ENCODE data around the gene TGIF2.

TGIF2 gene

DNA sequence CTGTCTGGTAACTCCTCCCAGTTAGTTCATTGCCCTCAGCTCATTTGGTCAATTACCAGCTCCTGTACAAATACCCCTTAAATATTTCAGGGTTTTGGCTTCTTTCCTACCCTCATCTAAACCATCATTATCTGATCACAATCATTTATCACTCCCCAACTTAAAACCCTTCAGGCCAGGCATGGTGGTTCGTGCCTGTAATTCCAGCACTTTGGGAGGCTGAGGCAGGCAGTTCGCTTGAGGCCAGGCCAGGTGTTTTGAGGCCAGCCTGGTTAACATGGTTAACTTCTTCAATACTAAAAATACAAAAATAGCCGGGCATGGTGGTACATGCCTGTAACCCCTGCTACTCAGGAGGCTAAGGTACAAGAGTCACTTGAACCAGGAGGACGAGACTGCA, 9.4 kb downstream of the TGIF2 start:
- Histone ChIP-seq H3K4me3 (ENCODE audit: insufficient read depth, low read length, poor library complexity, severe bottlenecking) (no peak overlapping the region), H3K36me3 (ENCODE audit: low read length) (0 out of 2 replicates have a peak, but pooled peaks cover 4% of the 10 kb centered on the region), H3K9me3 (ENCODE audit: insufficient read depth, low read length) (no peaks in the 10 kb centered on the region), H3K9ac (ENCODE audit: low read length) (no peak overlapping the region), H2AFZ (ENCODE audit: low read depth, low read length, severe bottlenecking) (no peak overlapping the region), H3K4me2 (ENCODE audit: low read depth, low read length, poor library complexity, severe bottlenecking) (no peak overlapping the region), H3K9me2 (replicated peaks; ENCODE audit: insufficient read depth, low read length) (no peaks in the 10 kb centered on the region), H3F3A (ENCODE audit: insufficient read depth) (no peaks in the 10 kb centered on the region), H4K20me1 (ENCODE audit: low read depth, low read length) (no peaks in the 10 kb centered on the region), H3K79me2 (ENCODE audit: insufficient read depth, low read length) (peaks cover 9% of the 10 kb centered on the region), H3K27ac (ENCODE audit: low read depth, low read length) (no peak overlapping the region), H3K27me3 (ENCODE audit: low read length) (no peaks in the 10 kb centered on the region)
- TF ChIP-seq EZH2phosphoT487 (conservative IDR thresholded peaks at IDR 0.05; ENCODE audit: low read length), result no peak
- TF ChIP-seq, protein P1, sequence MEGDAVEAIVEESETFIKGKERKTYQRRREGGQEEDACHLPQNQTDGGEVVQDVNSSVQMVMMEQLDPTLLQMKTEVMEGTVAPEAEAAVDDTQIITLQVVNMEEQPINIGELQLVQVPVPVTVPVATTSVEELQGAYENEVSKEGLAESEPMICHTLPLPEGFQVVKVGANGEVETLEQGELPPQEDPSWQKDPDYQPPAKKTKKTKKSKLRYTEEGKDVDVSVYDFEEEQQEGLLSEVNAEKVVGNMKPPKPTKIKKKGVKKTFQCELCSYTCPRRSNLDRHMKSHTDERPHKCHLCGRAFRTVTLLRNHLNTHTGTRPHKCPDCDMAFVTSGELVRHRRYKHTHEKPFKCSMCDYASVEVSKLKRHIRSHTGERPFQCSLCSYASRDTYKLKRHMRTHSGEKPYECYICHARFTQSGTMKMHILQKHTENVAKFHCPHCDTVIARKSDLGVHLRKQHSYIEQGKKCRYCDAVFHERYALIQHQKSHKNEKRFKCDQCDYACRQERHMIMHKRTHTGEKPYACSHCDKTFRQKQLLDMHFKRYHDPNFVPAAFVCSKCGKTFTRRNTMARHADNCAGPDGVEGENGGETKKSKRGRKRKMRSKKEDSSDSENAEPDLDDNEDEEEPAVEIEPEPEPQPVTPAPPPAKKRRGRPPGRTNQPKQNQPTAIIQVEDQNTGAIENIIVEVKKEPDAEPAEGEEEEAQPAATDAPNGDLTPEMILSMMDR (IDR thresholded peaks at IDR 0.05; ENCODE audit: insufficient read depth, low read length, poor library complexity, severe bottlenecking), result no peak

- no peaks in the 10 kb centered on the region for H4K20me1 ChIP-seq (ENCODE audit: low read depth, low read length)
- H3K9me3 ChIP-seq (ENCODE audit: insufficient read depth, low read length), result no peaks in the 10 kb centered on the region
- no peak overlapping the region for H2AFZ ChIP-seq (ENCODE audit: low read depth, low read length, severe bottlenecking)
- 0 out of 2 replicates have a peak, but pooled peaks cover 4% of the 10 kb centered on the region for H3K36me3 ChIP-seq (ENCODE audit: low read length)
- H3K79me2 ChIP-seq (ENCODE audit: insufficient read depth, low read length), result no peaks in the 10 kb centered on the region; the same call in 1 of the 2 replicates
- no peaks in the 10 kb centered on the region for H3F3A ChIP-seq (ENCODE audit: insufficient read depth)
- H3K4me2 ChIP-seq (ENCODE audit: low read depth, low read length, poor library complexity, severe bottlenecking), result no peak overlapping the region
- H3K9ac ChIP-seq (ENCODE audit: low read length), result no peak overlapping the region
- H3K9me2 ChIP-seq (replicated peaks; ENCODE audit: insufficient read depth, low read length), result no peaks in the 10 kb centered on the region
- H3K4me3 ChIP-seq (ENCODE audit: insufficient read depth, low read length, poor library complexity, severe bottlenecking), result no peak overlapping the region
- no peak overlapping the region for H3K27ac ChIP-seq (ENCODE audit: low read depth, low read length)
- H3K27me3 ChIP-seq (ENCODE audit: low read length), result no peaks in the 10 kb centered on the region
- TF ChIP-seq EZH2phosphoT487 (conservative IDR thresholded peaks at IDR 0.05; ENCODE audit: low read length), result no peak
- TF ChIP-seq, protein P1 (IDR thresholded peaks at IDR 0.05; ENCODE audit: insufficient read depth, low read length, poor library complexity, severe bottlenecking), result no peak
Measured at GRCh38 chr20:36584018-36584481, 10.7 kb downstream of the TGIF2 start.

- Histone ChIP-seq H3K9me2 (replicated peaks; ENCODE audit: insufficient read depth, low read length) (no peaks in the 10 kb centered on the region), H3K79me2 (ENCODE audit: insufficient read depth, low read length) (no peaks in the 10 kb centered on the region), H3K36me3 (ENCODE audit: low read length) (0 out of 2 replicates have a peak, but pooled peaks cover 4% of the 10 kb centered on the region), H3K4me3 (ENCODE audit: insufficient read depth, low read length, poor library complexity, severe bottlenecking) (no peak overlapping the region), H3K4me2 (ENCODE audit: low read depth, low read length, poor library complexity, severe bottlenecking) (no peak overlapping the region), H3F3A (ENCODE audit: insufficient read depth) (no peaks in the 10 kb centered on the region), H2AFZ (ENCODE audit: low read depth, low read length, severe bottlenecking) (no peak overlapping the region), H3K27me3 (ENCODE audit: low read length) (no peaks in the 10 kb centered on the region), H3K27ac (ENCODE audit: low read depth, low read length) (no peak overlapping the region), H3K9me3 (ENCODE audit: insufficient read depth, low read length) (no peaks in the 10 kb centered on the region), H3K9ac (ENCODE audit: low read length) (no peak overlapping the region), H4K20me1 (ENCODE audit: low read depth, low read length) (no peaks in the 10 kb centered on the region)
- TF ChIP-seq EZH2phosphoT487 (conservative IDR thresholded peaks at IDR 0.05; ENCODE audit: low read length), result no peak
- TF ChIP-seq, protein P1 (IDR thresholded peaks at IDR 0.05; ENCODE audit: insufficient read depth, low read length, poor library complexity, severe bottlenecking), result no peak
Measured at GRCh38 chr20:36585410-36586125, 12.2 kb downstream of the TGIF2 start.

Measured in SU-DHL-6 (cell line).